Activated CD8-positive, alpha-beta memory T cell treated with anti-CD3 and anti-CD28 coated beads for 4 hours (primary cell): ENCODE measurements around the gene ZNF593.
A peak's percentile ranks its signal among the peaks of the same experiment; 100 is the strongest.

Experiments used
- DNase-seq, 2 donors: peaks; one replicate each; pipeline ENCODE4 v3.0.0-alpha.2; 2020; ENCODE audit warnings: low read depth in 2 of 2

ZNF593 gene

DNA sequence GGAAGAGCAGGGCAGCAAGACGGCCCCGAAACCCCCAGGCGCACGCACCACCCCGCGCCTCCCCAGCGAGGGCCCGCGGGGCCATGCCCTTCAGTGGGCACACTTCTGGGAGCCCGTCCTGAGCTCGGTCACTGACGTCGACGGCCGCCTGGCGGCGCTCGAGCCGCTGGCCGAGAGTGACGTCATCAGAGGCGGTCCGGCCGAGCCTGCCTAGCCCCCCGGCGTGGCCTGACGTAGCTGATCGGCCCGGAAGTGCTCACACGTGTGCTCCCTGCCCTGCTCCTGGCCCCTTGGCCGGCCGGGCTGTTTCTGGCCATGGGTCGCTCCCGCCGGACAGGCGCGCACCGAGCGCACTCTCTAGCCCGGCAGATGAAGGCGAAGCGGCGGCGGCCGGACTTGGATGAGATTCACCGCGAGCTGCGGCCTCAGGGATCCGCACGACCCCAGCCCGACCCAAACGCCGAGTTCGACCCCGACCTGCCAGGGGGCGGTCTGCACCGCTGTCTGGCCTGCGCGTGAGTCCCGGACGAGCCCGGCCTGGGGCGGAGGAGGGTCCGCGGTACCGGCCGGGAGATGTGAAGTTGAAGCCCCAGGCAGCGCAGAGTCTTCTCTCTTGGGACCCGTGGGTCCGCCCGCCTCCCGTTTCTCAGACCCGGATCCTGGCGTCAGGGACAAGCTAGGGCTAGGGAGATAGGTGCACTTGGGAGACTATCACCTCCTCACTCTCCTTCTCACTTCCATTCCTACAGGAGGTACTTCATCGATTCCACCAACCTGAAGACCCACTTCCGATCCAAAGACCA is at the start of gene ZNF593:
ZNF593 (plus strand) TSS at position 240 of the 803 bp plus-strand sequence; CDS start at position 316, 76 bp downstream.
- DNase-seq: peak; percentile 79 to 85

DNA sequence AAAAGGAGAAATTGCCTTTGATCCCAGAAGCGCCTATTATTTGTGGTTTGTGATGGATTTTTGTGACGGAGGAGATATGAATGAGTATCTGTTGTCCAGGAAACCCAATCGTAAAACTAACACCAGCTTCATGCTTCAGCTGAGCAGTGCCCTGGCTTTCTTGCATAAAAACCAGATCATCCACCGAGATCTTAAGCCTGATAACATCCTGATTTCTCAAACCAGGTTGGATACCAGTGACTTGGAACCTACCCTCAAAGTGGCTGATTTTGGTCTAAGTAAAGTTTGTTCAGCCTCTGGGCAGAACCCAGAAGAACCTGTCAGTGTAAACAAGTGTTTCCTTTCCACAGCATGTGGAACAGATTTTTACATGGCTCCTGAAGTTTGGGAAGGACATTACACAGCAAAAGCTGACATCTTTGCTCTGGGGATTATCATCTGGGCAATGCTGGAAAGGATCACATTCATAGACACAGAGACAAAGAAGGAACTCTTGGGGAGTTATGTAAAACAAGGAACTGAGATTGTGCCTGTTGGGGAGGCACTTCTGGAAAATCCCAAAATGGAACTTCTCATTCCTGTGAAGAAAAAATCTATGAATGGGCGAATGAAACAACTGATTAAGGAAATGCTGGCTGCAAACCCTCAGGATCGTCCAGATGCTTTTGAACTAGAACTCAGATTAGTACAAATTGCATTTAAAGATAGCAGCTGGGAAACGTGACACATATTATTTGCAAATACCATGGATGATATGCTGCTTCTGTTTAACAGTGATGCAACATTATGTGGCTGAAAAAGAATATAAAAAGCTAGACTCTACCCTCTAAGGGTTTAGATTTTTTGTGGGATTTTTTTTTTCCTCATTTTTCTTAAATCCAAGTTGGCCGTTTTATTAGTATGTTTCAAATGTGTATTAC is 47.6 kb upstream of the ZNF593 start:
- no peak for DNase-seq

GRCh38 chr1:26122988-26123973 is 46.4 kb upstream of the ZNF593 start:
- DNase-seq: no peak

GRCh38 chr1:26124418-26125331 is 45.0 kb upstream of the ZNF593 start:
- no peak for DNase-seq

GRCh38 chr1:26125382-26125781 is 44.3 kb upstream of the ZNF593 start:
- DNase-seq: no peak

DNA sequence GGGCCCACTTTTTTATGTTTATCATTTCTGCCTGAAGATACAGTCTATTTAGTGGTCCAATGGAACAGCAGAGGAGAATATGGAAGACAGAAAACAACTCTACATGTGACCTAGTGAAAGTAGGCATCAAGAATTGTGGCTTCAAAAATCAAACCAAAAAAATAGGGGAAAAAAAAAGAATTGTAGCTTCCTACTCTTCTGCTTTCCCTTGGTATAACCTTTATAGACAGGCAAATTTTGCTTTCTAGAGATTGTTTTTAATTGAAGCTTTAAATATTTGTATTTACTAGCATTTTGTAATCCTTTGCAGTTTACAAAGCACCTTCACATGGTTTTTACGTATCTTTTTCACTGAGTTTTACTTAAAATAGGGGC is 43.8 kb upstream of the ZNF593 start:
- DNase-seq: no peak

- DNase-seq: peak; percentile 21 to 41
Observed at GRCh38 chr1:26126321-26127084, 43.2 kb upstream of the ZNF593 start.

GRCh38 chr1:26127235-26128163 is 42.2 kb upstream of the ZNF593 start:
- DNase-seq: no peak

- DNase-seq: no peak
Observed at GRCh38 chr1:26129778-26130177, 39.9 kb upstream of the ZNF593 start.

- no peak for DNase-seq
Observed at GRCh38 chr1:26130695-26131094, 39.0 kb upstream of the ZNF593 start.

GRCh38 chr1:26132128-26132833 is 37.4 kb upstream of the ZNF593 start:
- no peak for DNase-seq

DNA sequence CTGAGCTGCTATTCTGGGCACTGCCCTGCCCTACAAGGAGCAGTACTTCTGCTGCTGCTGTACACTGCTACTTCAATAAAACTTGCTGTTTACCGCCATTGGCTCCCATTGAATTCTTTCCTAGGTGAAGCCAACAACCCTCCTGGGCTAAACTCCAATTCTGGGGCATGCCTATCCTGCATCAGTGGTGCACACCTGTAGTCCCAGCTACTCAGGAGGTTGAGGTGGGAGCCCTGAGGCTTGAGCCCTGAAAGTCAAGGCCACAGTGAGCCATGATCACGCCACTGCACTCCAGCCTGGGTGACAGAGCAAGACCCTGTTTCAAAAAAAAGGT is 36.9 kb upstream of the ZNF593 start:
- no peak for DNase-seq

DNA sequence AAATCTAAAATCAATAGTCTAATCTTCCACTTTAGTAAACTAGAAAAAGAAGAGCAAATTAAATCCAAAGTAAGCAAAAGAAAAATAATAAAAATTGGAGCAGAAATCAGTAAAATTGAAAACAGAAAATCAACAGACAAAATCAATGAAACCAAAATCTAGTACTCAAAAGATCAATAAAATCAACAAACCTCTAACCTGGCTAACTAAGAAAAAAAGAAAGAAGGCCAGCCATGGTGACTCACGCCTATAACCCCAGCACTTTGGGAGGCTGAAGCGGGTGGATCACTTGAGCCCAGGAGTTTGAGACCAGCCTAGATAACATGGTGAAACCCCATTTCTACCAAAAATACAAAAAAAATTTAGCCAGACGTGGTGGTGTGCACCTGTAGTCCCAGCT is 35.2 kb upstream of the ZNF593 start:
- DNase-seq: no peak

- DNase-seq: no peak
Observed at GRCh38 chr1:26138974-26139558, 30.6 kb upstream of the ZNF593 start.

GRCh38 chr1:26142159-26142558 is 27.5 kb upstream of the ZNF593 start:
- no peak for DNase-seq

- peak; percentile 55 to 63 for DNase-seq
Observed at GRCh38 chr1:26145041-26145959, 24.4 kb upstream of the ZNF593 start.

- DNase-seq: no peak
Observed at GRCh38 chr1:26145960-26146294, 23.8 kb upstream of the ZNF593 start.
